LNCaP clone FGC (cell line): ENCODE measurements around the gene IGHMBP2.

ENCODE experiments used
- DNase-seq: peaks from one replicate; pipeline ENCODE4 v3.0.0-alpha.2; 2011; ENCODE audit warnings: low read depth
- H3K4me3 ChIP-seq: 2 replicates; pipeline ENCODE4 v1.5.1; 2011; ENCODE audit warnings: mild to moderate bottlenecking, low read depth, low read length, control low read depth
- TF ChIP-seq, protein P1 (sequence below): IDR thresholded peaks from 2 replicates; pipeline ENCODE4 v1.5.1; 2012; ENCODE audit warnings: mild to moderate bottlenecking; ENCODE audit not compliant: control insufficient read depth, insufficient read depth; ENCODE audit errors: extremely low read depth

The IGHMBP2 gene

GRCh38 chr11:68978626-68978930, 74.9 kb downstream of the IGHMBP2 start:
- H3K4me3 ChIP-seq = no peak overlapping the region
- TF ChIP-seq, protein P1, sequence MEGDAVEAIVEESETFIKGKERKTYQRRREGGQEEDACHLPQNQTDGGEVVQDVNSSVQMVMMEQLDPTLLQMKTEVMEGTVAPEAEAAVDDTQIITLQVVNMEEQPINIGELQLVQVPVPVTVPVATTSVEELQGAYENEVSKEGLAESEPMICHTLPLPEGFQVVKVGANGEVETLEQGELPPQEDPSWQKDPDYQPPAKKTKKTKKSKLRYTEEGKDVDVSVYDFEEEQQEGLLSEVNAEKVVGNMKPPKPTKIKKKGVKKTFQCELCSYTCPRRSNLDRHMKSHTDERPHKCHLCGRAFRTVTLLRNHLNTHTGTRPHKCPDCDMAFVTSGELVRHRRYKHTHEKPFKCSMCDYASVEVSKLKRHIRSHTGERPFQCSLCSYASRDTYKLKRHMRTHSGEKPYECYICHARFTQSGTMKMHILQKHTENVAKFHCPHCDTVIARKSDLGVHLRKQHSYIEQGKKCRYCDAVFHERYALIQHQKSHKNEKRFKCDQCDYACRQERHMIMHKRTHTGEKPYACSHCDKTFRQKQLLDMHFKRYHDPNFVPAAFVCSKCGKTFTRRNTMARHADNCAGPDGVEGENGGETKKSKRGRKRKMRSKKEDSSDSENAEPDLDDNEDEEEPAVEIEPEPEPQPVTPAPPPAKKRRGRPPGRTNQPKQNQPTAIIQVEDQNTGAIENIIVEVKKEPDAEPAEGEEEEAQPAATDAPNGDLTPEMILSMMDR = no peak
- no peak for DNase-seq

DNA sequence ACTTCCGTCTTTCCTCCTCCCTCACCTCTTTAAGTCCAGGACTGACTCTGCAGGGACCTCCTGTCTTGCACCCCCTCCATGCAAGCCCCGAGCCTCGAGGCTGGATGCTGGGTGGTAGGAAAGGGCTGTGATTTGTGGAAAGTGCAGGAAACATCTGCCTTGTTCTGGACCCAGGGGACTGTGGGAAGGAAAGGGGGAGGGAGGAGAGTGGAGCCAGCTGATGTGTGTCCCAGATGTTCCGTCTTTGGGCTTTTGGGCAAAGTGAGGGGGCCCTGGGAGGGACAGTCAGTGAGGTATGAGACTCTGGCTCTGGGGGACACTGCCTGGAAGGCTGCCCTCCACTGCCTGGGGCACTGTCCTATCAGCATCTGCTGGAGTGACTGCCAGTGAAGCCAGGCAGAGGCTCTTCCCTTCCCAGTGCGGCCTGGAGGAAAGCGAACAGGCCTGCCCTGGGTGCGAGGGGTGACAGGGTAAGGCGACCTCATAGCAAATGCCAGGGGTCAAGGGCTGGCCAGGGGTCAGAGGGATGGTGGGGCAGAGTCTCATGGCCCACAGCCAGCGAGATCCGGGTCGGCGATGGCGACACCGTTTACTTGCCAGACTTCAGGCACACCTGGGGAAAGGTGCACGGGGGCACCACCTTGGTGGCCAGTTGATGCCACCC, 75.4 kb downstream of the IGHMBP2 start:
- no peak overlapping the region for H3K4me3 ChIP-seq
- no peak for DNase-seq
- TF ChIP-seq, protein P1 = no peak

DNA sequence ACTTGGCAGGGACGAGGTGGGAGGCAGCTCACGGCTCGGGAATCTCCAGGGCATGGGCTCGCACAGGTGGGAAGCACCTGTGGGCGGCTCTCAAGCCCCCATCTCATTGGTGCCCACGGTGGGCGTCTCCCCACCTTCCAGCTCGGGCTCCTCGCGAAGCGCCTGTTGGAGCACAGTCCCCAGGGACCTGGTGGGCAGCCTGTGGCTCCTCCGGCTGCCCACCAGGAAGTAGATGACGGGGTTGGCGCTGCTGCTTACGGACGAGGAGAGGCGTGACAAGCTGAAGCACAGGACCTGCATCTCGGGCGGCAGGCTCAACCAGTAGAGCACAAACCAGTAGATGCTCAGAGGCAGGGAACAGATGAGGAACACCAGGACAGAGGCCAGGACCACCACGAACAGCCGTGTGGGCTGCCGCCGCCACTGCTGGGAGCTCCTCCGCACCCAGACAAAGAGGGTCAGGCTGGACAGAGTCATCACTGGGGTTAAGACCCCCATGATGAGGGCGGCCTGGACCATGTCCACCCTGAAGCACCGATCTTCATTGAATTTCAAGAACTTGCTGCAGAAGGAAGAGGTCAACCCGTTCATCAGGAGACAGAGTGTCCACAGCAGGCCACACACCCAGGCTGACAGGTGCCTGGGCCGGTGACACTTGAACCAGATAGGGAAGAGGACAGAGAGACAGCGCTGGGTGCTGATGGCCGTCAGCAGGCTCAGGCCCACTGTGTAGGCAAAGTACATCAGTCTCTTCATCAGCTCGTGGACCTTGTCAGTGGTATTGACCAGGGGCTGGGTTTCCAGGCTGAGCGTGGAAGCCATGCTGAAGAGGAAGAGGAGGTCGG, 76.5 kb downstream of the IGHMBP2 start:
- DNase-seq = no peak
- TF ChIP-seq, protein P1 = no peak
- H3K4me3 ChIP-seq = no peak overlapping the region

- TF ChIP-seq, protein P1 = no peak
- DNase-seq = no peak
- H3K4me3 ChIP-seq = no peak within 1 kb of the TSS
Measured at GRCh38 chr11:68980776-68981065, 77.0 kb downstream of the IGHMBP2 start, which contains the start of gene MRGPRD. Gene MRGPRD (minus strand): TSS chr11:68980986. CDS start chr11:68980986, 0 bp downstream.

GRCh38 chr11:68982134-68982533, 78.4 kb downstream of the IGHMBP2 start:
- TF ChIP-seq, protein P1 = no peak
- no peak for DNase-seq

DNA sequence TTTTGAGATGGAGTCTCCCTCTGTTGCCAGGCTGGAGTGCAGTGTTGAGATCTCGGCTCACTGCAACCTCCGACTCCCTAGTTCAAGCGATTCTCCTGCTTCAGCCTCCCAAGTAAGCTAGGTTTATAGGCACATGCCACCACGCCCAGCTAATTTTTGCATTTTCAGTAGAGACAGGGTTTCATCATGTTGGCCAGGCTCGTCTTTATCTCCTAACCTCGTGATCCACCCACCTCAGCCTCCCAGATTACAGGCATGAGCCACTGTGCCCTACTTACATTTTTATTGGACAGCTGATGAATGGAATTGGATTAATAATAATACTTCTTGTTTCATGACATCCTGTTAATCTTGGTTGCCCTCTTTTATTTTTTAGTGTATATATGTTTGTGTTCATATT, 80.1 kb downstream of the IGHMBP2 start:
- no peak for DNase-seq
- H3K4me3 ChIP-seq = no peak overlapping the region
- TF ChIP-seq, protein P1 = no peak

More at GRCh38 chr11:68982134-68982533, 78.4 kb downstream of the IGHMBP2 start:
- no peak overlapping the region for H3K4me3 ChIP-seq
